Left ventricle myocardium superior (tissue), 1 donor: Measurements from ENCODE around the gene POLR2J2. TPM values are rescaled to one million over a fixed set of nuclear protein-coding genes. Genes with fewer than 3 reads are reported as not detected.

ENCODE experiments used
- total RNA-seq: library from RNA; stranded (reverse); fragmentation: NEBNext Ultra II Directional; extraction: Animal tissue kit (Norgen Biotek cat#: 25700); gene quantifications from one replicate; pipeline ENCODE4 v1.2.1, GENCODE V29; 2021
- donor health status: DM: no; HTN: yes; CAD: no; lungs with severe emphysema.

POLR2J2 gene
- total RNA-seq, 1 donor from 2014 or later: 3.4 TPM

Other genes starting within 250 kb of the POLR2J2 start
- 3.1 TPM for gene ORAI2, start 238.1 kb downstream of the POLR2J2 start, total RNA-seq
- 4.5 TPM for gene ALKBH4, start 206.8 kb downstream of the POLR2J2 start, total RNA-seq
- gene LRWD1, start 206.7 kb downstream of the POLR2J2 start, total RNA-seq: 10.4 TPM
- 49.6 TPM for gene POLR2J, start 192.7 kb downstream of the POLR2J2 start, total RNA-seq
- 7.5 TPM for gene RASA4B, start 153.9 kb downstream of the POLR2J2 start, total RNA-seq
- 2.9 TPM for gene UPK3BL2, start 128.0 kb downstream of the POLR2J2 start, total RNA-seq
- not detected for gene SPDYE2, start 120.4 kb downstream of the POLR2J2 start, total RNA-seq
- gene POLR2J3, start 99.1 kb downstream of the POLR2J2 start, total RNA-seq: 11.1 TPM
- 20.2 TPM for gene RASA4, start 54.9 kb downstream of the POLR2J2 start, total RNA-seq
- gene UPK3BL1, start 28.9 kb downstream of the POLR2J2 start, total RNA-seq: 13.0 TPM
- gene SPDYE2B, start 21.3 kb downstream of the POLR2J2 start, total RNA-seq: not detected
- 9.3 TPM for gene FAM185A, start 77.3 kb upstream of the POLR2J2 start, total RNA-seq
- gene LRRC17, start 241.3 kb upstream of the POLR2J2 start, total RNA-seq: 1.9 TPM